ENCODE measurements around the gene PTCD2.

Gene PTCD2

GRCh38 chr5:72288924-72289323, 31.2 kb upstream of the PTCD2 start:
- Histone ChIP-seq H3K4me3 (replicated peaks; ENCODE audit: insufficient read depth, low read length) (no peak overlapping the region), H3K27ac (replicated peaks) (no peak overlapping the region), H3K27me3 (ENCODE audit: insufficient read depth, poor library complexity, severe bottlenecking) (no peaks in the 10 kb centered on the region)
- TF ChIP-seq GABPA (IDR thresholded peaks at IDR 0.05; ENCODE audit: low read depth) = no peak
- TF ChIP-seq SPI1 (IDR thresholded peaks at IDR 0.05; ENCODE audit: borderline replicate concordance, low read depth) = no peak
- no peak for TF ChIP-seq POLR2AphosphoS5 (IDR thresholded peaks at IDR 0.05; ENCODE audit: low read depth)
- no peak for TF ChIP-seq CTCF (IDR thresholded peaks at IDR 0.05; ENCODE audit: insufficient read depth, low read length)
- no peak for DNase-seq (ENCODE audit: low read depth in 1 of 2, low spot score in 1 of 2)

- Histone ChIP-seq H3K27me3 (ENCODE audit: insufficient read depth, poor library complexity, severe bottlenecking) (no peaks in the 10 kb centered on the region), H3K27ac (replicated peaks) (no peak overlapping the region)
Measured at GRCh38 chr5:72290356-72291133, 29.6 kb upstream of the PTCD2 start.

GRCh38 chr5:72291601-72292000, 28.6 kb upstream of the PTCD2 start:
- Histone ChIP-seq H3K27me3 (ENCODE audit: insufficient read depth, poor library complexity, severe bottlenecking) (no peaks in the 10 kb centered on the region), H3K4me3 (replicated peaks; ENCODE audit: insufficient read depth, low read length) (no peak overlapping the region), H3K27ac (replicated peaks) (no peak overlapping the region)
- TF ChIP-seq REST (IDR thresholded peaks at IDR 0.05; ENCODE audit: insufficient replicate concordance, low read depth) (no peak), POLR2AphosphoS5 (IDR thresholded peaks at IDR 0.05; ENCODE audit: low read depth) (no peak), CTCF (IDR thresholded peaks at IDR 0.05; ENCODE audit: insufficient read depth, low read length) (no peak), SPI1 (IDR thresholded peaks at IDR 0.05; ENCODE audit: borderline replicate concordance, low read depth) (no peak), GABPA (IDR thresholded peaks at IDR 0.05; ENCODE audit: low read depth) (no peak)
- DNase-seq (ENCODE audit: low read depth in 1 of 2, low spot score in 1 of 2) = no peak

More at GRCh38 chr5:72290356-72291133, 29.6 kb upstream of the PTCD2 start:
- TF ChIP-seq REST (IDR thresholded peaks at IDR 0.05; ENCODE audit: insufficient replicate concordance, low read depth) = no peak
- no peak for TF ChIP-seq GABPA (IDR thresholded peaks at IDR 0.05; ENCODE audit: low read depth)
- TF ChIP-seq CTCF (IDR thresholded peaks at IDR 0.05; ENCODE audit: insufficient read depth, low read length) = no peak
- TF ChIP-seq POLR2AphosphoS5 (IDR thresholded peaks at IDR 0.05; ENCODE audit: low read depth) = no peak
- no peak for TF ChIP-seq SPI1 (IDR thresholded peaks at IDR 0.05; ENCODE audit: borderline replicate concordance, low read depth)
- DNase-seq (ENCODE audit: low read depth in 1 of 2, low spot score in 1 of 2) = no peak
- H3K4me3 ChIP-seq (replicated peaks; ENCODE audit: insufficient read depth, low read length) = no peak overlapping the region

Data from HL-60 (cell line).